Measurements from ENCODE around the gene NDRG2. TPM values are rescaled to one million over a fixed set of nuclear protein-coding genes. Genes with fewer than 3 reads are reported as not detected.

The NDRG2 gene
- total and polyA plus RNA-seq, 4 experiments from 2014 or later, result 26.9 to 34.5 (median 32.2) TPM

- ChIA-PET CTCF (ENCODE audit: partially characterized antibody) (interaction anchor here (0.7 to 5.1 kb wide), 47 partner anchors 9 to 645 kb away, joined by 3 to 78 read pairs (median 4); partner anchors contain the start of genes RNASE2, RNASE6 and SLC39A2), POLR2A (ENCODE audit: partially characterized antibody) (interaction anchor here (0.6 to 1.0 kb wide), 4 partner anchors 12 to 133 kb away, joined by 3 to 5 read pairs (median 3); no protein-coding TSS in a partner anchor)
- H3K27me3 ChIP-seq (ENCODE audit: insufficient read depth, low read length), result no peaks in the 10 kb centered on the region
- peak overlapping the region; percentile 68 to 79 for H3K4me3 ChIP-seq (ENCODE audit: low read length in 2 of 2)
- H3K4me3 Mint-ChIP-seq, result peak overlapping the region; percentile 88 to 95 (median 91)
- DNase-seq, result peak; percentile 72 to 79 (median 76)
- H3K27ac Mint-ChIP-seq, result peak overlapping the region; percentile 51 to 93 (median 81)
- peaks cover 15% of the 10 kb centered on the region for H3K4me1 ChIP-seq (ENCODE audit: insufficient read depth, low read length)
- H3K9me3 Mint-ChIP-seq, result no peaks in the 10 kb centered on the region
- H3K27me3 Mint-ChIP-seq, result peaks cover 11 to 12% of the 10 kb centered on the region in 2 donors
- H3K4me1 Mint-ChIP-seq, result peaks cover 3 to 14% (median 10%) of the 10 kb centered on the region in 4 donors
- intact Hi-C loops (cut with micrococcal nuclease), result loop anchor here (1.0 to 5.0 kb wide), 5 partner anchors 10 to 274 kb away; partner anchors contain the start of gene METTL17
- no peaks in the 10 kb centered on the region for H3K9me3 ChIP-seq (ENCODE audit: control insufficient read depth in 1 of 2, low read length in 2 of 2)
- H3K27ac ChIP-seq (ENCODE audit: low read depth, low read length), result peak overlapping the region; percentile 3
- H3K36me3 ChIP-seq (ENCODE audit: insufficient read depth, low read length), result no peaks in the 10 kb centered on the region
- H3K36me3 Mint-ChIP-seq, result no peaks in the 10 kb centered on the region
These were observed 53.7 kb downstream of the NDRG2 start for GRCh38 chr14:20970983-20971704.

DNA sequence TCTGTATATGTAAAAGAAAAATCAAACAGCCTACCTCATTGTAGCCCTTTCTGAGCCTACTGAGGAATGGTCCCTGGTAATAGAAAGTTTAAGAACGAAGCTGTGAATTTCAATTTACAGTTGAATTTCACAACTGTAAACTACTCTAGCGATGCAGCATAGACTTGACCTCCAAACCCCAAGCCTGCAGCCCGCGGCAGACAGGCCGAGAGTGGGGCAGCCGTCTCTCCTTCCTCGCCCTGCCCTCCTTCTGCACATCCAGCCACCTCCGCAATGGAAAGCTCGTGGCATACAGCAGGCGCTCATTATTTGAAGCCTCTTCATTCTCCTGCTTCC, 54.2 kb downstream of the NDRG2 start:
- CTCF ChIA-PET (ENCODE audit: partially characterized antibody), result interaction anchor here (0.7 to 5.1 kb wide), 46 partner anchors 8 to 645 kb away, joined by 3 to 78 read pairs (median 4); partner anchors contain the start of genes RNASE2, RNASE6 and SLC39A2
- Mint-ChIP-seq H3K4me3 (peak overlapping the region; percentile 88 to 95 (median 91)), H3K27ac (peak overlapping the region in 3 of 7 donors; percentile 68 to 93 (median 86)), H3K27me3 (peaks cover 13 to 15% of the 10 kb centered on the region in 2 donors), H3K4me1 (peaks cover 3 to 14% (median 10%) of the 10 kb centered on the region in 4 donors), H3K36me3 (no peaks in the 10 kb centered on the region), H3K9me3 (no peaks in the 10 kb centered on the region)
- intact Hi-C loops (cut with micrococcal nuclease), result loop anchor here (5.0 kb wide), 1 partner anchor 98 kb away; no protein-coding TSS in a partner anchor
- Histone ChIP-seq H3K9me3 (ENCODE audit: control insufficient read depth in 1 of 2, low read length in 2 of 2) (no peaks in the 10 kb centered on the region), H3K36me3 (ENCODE audit: insufficient read depth, low read length) (no peaks in the 10 kb centered on the region), H3K4me3 (ENCODE audit: low read length in 2 of 2) (peak overlapping the region; percentile 68 to 79), H3K27me3 (ENCODE audit: insufficient read depth, low read length) (no peaks in the 10 kb centered on the region), H3K4me1 (ENCODE audit: insufficient read depth, low read length) (peaks cover 15% of the 10 kb centered on the region), H3K27ac (ENCODE audit: low read depth, low read length) (no peak overlapping the region)
- DNase-seq, result no peak
- POLR2A ChIA-PET (ENCODE audit: partially characterized antibody), result interaction anchor here (1.0 kb wide), 2 partner anchors 12 to 133 kb away, joined by 3 read pairs; no protein-coding TSS in a partner anchor

DNA sequence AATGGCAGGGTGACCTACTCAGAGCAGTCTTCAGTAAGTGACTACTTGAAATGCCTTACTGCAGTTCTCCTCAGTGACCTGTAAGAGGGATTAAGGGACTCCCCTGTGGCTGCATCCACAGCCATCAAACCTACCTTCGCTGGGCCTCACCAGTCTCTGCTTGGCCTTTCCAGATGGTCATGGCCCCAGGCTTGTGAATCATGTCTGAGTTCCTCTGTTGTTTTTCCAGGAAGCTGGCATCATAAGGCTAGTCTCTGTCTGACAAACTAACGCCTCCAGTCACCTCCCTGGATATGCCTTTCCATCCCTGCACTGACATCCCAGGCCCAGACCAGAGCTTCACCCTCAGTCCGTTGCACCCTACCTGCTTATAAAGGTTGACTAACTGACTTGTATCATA, 55.5 kb downstream of the NDRG2 start:
- Mint-ChIP-seq H3K27me3 (peaks cover 16 to 18% of the 10 kb centered on the region in 2 donors), H3K9me3 (no peaks in the 10 kb centered on the region), H3K27ac (no peak overlapping the region), H3K4me3 (no peak overlapping the region), H3K4me1 (peaks cover 3 to 14% (median 10%) of the 10 kb centered on the region in 4 donors), H3K36me3 (no peaks in the 10 kb centered on the region)
- no peak for DNase-seq
- intact Hi-C loops (cut with micrococcal nuclease), result no loop called here
- no peak overlapping the region for H3K27ac ChIP-seq (ENCODE audit: low read depth, low read length)
- H3K36me3 ChIP-seq (ENCODE audit: insufficient read depth, low read length), result no peaks in the 10 kb centered on the region
- peaks cover 15% of the 10 kb centered on the region for H3K4me1 ChIP-seq (ENCODE audit: insufficient read depth, low read length)
- CTCF ChIA-PET (ENCODE audit: partially characterized antibody), result interaction anchor here (1.7 to 5.1 kb wide), 5 partner anchors 13 to 272 kb away, joined by 4 to 78 read pairs (median 31); partner anchors contain the start of gene SLC39A2
- H3K4me3 ChIP-seq (ENCODE audit: low read length in 2 of 2), result no peak overlapping the region
- H3K27me3 ChIP-seq (ENCODE audit: insufficient read depth, low read length), result no peaks in the 10 kb centered on the region
- no peaks in the 10 kb centered on the region for H3K9me3 ChIP-seq (ENCODE audit: control insufficient read depth in 1 of 2, low read length in 2 of 2)
- POLR2A ChIA-PET (ENCODE audit: partially characterized antibody), result no interaction called here

Small RNA genes within 50 kb of the gene (microRNA-seq; reads per million reads assigned to microRNA genes)
- gene MIR6717 (ENCODE audit: borderline microRNAs expressed, borderline number of aligned reads, borderline replicate concordance), result not detected

Other genes starting within 250 kb of the NDRG2 start
- gene RNASE6, start 243.8 kb downstream of the NDRG2 start, total RNA-seq, result 1 to 10 TPM; 4.5 to 4.8 TPM
- 10 to 100 TPM; 11.8 to 15.8 TPM for gene RNASE6, start 243.8 kb downstream of the NDRG2 start, polyA plus RNA-seq
- 1 to 10 TPM; 4.9 to 5.3 TPM for gene RNASE1, start 222.2 kb downstream of the NDRG2 start, total RNA-seq
- gene RNASE1, start 222.2 kb downstream of the NDRG2 start, polyA plus RNA-seq, result not detected
- not detected for gene RNASE3, start 133.7 kb downstream of the NDRG2 start, total RNA-seq
- not detected for gene RNASE3, start 133.7 kb downstream of the NDRG2 start, polyA plus RNA-seq
- not detected for gene RNASE2, start 69.6 kb downstream of the NDRG2 start, total RNA-seq
- not detected for gene RNASE2, start 69.6 kb downstream of the NDRG2 start, polyA plus RNA-seq
- gene METTL17, start 35.1 kb downstream of the NDRG2 start, total RNA-seq, result 100 to 1,000 TPM; 119 to 125 TPM
- 10 to 100 TPM; 36.9 to 42.0 TPM for gene METTL17, start 35.1 kb downstream of the NDRG2 start, polyA plus RNA-seq
- gene SLC39A2, start 25.8 kb downstream of the NDRG2 start, total RNA-seq, result under 1 TPM in 1 of 2 experiments, not detected in 1; 0.67 TPM
- not detected for gene SLC39A2, start 25.8 kb downstream of the NDRG2 start, polyA plus RNA-seq
- gene TPPP2, start 5.2 kb upstream of the NDRG2 start, total RNA-seq, result not detected
- gene TPPP2, start 5.2 kb upstream of the NDRG2 start, polyA plus RNA-seq, result not detected
- not detected for gene RNASE13, start 9.7 kb upstream of the NDRG2 start, total RNA-seq
- gene RNASE13, start 9.7 kb upstream of the NDRG2 start, polyA plus RNA-seq, result not detected
- gene RNASE7, start 17.3 kb upstream of the NDRG2 start, total RNA-seq, result not detected
- gene RNASE7, start 17.3 kb upstream of the NDRG2 start, polyA plus RNA-seq, result not detected
- gene RNASE8, start 32.8 kb upstream of the NDRG2 start, total RNA-seq, result not detected
- gene RNASE8, start 32.8 kb upstream of the NDRG2 start, polyA plus RNA-seq, result not detected
- under 1 TPM; 0.42 to 0.49 TPM for gene ARHGEF40, start 45.2 kb upstream of the NDRG2 start, total RNA-seq
- gene ARHGEF40, start 45.2 kb upstream of the NDRG2 start, polyA plus RNA-seq, result under 1 TPM; 0.52 to 0.66 TPM
- 1 to 10 TPM; 7.6 to 8.0 TPM for gene ZNF219, start 73.6 kb upstream of the NDRG2 start, total RNA-seq
- gene ZNF219, start 73.6 kb upstream of the NDRG2 start, polyA plus RNA-seq, result 1 to 10 TPM in 1 of 2 donors, under 1 TPM in 1; 0.80 to 3.0 TPM
- not detected for gene TMEM253, start 76.0 kb upstream of the NDRG2 start, total RNA-seq
- gene TMEM253, start 76.0 kb upstream of the NDRG2 start, polyA plus RNA-seq, result not detected
- not detected for gene OR5AU1, start 131.0 kb upstream of the NDRG2 start, total RNA-seq
- not detected for gene OR5AU1, start 131.0 kb upstream of the NDRG2 start, polyA plus RNA-seq
- gene HNRNPC, start 244.4 kb upstream of the NDRG2 start, total RNA-seq, result 100 to 1,000 TPM; 538 to 539 TPM
- gene HNRNPC, start 244.4 kb upstream of the NDRG2 start, polyA plus RNA-seq, result 1,000 to 10,000 TPM in 1 of 2 donors, 100 to 1,000 TPM in 1; 705 to 1,178 TPM

All from CD4-positive, alpha-beta memory T cell (primary cell).